ENCODE data around the gene ELFN2. TPM values are rescaled to one million over a fixed set of nuclear protein-coding genes. Genes with fewer than 3 reads are reported as not detected.

ELFN2 gene
- polyA plus RNA-seq, 3 donors = 0.01 TPM; not detected in 2

DNA sequence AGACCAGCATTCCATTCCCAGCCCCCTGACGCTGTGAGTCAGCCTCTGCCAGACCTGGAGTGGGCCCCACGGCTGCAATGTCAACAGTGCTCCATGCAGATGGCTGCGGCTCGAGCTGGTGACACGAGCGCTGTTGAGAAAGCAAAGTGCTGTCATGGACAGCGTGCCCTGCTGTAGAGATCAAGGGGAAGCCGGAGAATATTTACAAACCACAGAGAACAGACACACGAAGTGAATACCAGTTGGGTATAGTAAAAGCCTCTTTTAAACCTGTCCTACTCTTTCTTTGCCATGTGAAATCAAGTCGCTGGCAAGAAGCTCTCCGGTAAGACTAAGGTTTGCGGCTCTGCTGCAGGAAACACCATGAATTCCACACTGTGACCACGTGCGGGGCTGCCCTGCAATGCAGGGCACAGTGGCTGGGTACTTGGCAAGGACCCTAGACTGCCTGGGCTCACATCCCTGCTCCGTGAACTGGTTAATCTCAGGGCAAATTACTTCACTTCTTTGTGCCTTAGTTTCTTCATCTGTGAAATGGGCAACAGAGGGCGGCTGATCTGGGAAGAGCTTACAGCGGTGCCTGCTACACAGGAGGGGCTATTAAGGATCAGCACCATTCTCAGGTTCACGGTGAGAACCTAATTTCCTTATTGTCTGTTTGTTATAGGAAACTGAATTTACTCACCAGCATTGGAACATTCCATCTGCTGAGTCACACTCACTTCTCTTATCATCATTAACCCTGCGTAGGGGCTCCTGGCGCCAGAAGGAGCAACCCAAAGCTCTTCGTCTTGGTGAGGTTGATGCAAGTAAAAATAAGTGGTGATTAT lies 27.8 kb upstream of the ELFN2 start:
- Mint-ChIP-seq H3K9me3 (no peaks in the 10 kb centered on the region), H3K4me3 (no peak overlapping the region), H3K36me3 (no peaks in the 10 kb centered on the region), H3K27ac (peak overlapping the region in 1 of 7 donors; percentile 55), H3K4me1 (peaks cover 5% of the 10 kb centered on the region), H3K27me3 (ENCODE audit: low read depth in 3 of 3) (peaks cover 3 to 23% (median 14%) of the 10 kb centered on the region in 3 donors)
- intact Hi-C loops (cut with micrococcal nuclease) = loop anchor here (5.0 kb wide), 2 partner anchors 288 to 378 kb away; no protein-coding TSS in a partner anchor
- Histone ChIP-seq H3K4me1 (ENCODE audit: control insufficient read depth in 1 of 2, insufficient read depth in 2 of 2, low read length in 2 of 2) (peaks cover under 1% of the 10 kb centered on the region in 2 donors), H3K79me2 (ENCODE audit: insufficient read depth, low read length) (no peaks in the 10 kb centered on the region), H3K9me3 (replicated peaks in 1 of 2; ENCODE audit: control insufficient read depth in 1 of 2, insufficient read depth in 1 of 2, low read length in 2 of 2) (no peaks in the 10 kb centered on the region), H4K20me1 (ENCODE audit: insufficient read depth, low read length) (no peaks in the 10 kb centered on the region), H3K4me3 (replicated peaks in 1 of 3; ENCODE audit: low read depth in 2 of 3, low read length in 3 of 3) (no peak overlapping the region), H3K4me2 (replicated peaks; ENCODE audit: extremely low read depth, low read length, poor library complexity, severe bottlenecking) (no peak overlapping the region), H3K27ac (ENCODE audit: low read depth in 1 of 2, low read length in 2 of 2) (no peak overlapping the region), H2AFZ (ENCODE audit: insufficient read depth, low read depth, low read length, poor library complexity, severe bottlenecking) (no peak overlapping the region), H3K36me3 (replicated peaks in 1 of 2; ENCODE audit: control insufficient read depth in 1 of 2, insufficient read depth in 2 of 2, low read length in 2 of 2) (no peaks in the 10 kb centered on the region), H3K27me3 (ENCODE audit: control insufficient read depth in 2 of 2, insufficient read depth in 2 of 2, low read length in 2 of 2) (no peaks in the 10 kb centered on the region), H3K9ac (ENCODE audit: insufficient read depth, low read length, poor library complexity, severe bottlenecking) (no peak overlapping the region)
- no peak for DNase-seq
- 86% methylated on average over 10 of the region's 21 CpGs for WGBS (ENCODE audit: insufficient coverage)
- TF ChIP-seq CTCF (IDR thresholded peaks at IDR 0.05) = no peak

DNA sequence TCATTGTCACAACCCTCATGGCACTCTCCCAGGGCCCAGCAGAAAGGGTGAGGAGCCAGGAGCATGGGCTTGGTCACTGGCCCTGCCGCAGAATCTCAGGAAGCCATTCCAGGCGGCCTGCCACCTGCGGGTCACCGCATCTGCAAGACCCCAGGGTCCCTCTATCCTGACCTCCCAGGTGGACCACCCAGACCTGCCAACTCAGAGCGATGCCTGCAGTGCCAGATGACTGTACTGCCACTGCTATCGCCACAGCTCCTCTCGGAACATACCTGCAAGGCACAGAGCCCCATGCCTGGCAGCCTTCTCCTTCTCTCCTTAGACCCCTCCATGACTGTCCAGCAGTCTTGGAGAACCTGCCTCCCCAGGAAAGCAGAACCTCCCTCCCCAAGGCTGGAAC lies 26.4 kb upstream of the ELFN2 start:
- intact Hi-C loops (cut with micrococcal nuclease) = no loop called here
- no peaks in the 10 kb centered on the region for H3K27me3 ChIP-seq (ENCODE audit: control insufficient read depth in 2 of 2, insufficient read depth in 2 of 2, low read length in 2 of 2)
- H3K4me1 Mint-ChIP-seq = peaks cover 13% of the 10 kb centered on the region
- no peak for TF ChIP-seq CTCF (IDR thresholded peaks at IDR 0.05)
- no peaks in the 10 kb centered on the region for H3K36me3 Mint-ChIP-seq
- no peak overlapping the region for H3K27ac Mint-ChIP-seq
- peaks cover 3 to 26% (median 15%) of the 10 kb centered on the region in 3 donors for H3K27me3 Mint-ChIP-seq (ENCODE audit: low read depth in 3 of 3)
- no peak overlapping the region for H3K9ac ChIP-seq (ENCODE audit: insufficient read depth, low read length, poor library complexity, severe bottlenecking)
- H3K4me3 Mint-ChIP-seq = no peak overlapping the region
- no peak overlapping the region for H3K27ac ChIP-seq (ENCODE audit: low read depth in 1 of 2, low read length in 2 of 2)
- H3K4me3 ChIP-seq (replicated peaks in 1 of 3; ENCODE audit: low read depth in 2 of 3, low read length in 3 of 3) = no peak overlapping the region
- no peak overlapping the region for H3K4me2 ChIP-seq (replicated peaks; ENCODE audit: extremely low read depth, low read length, poor library complexity, severe bottlenecking)
- peaks cover 11 to 14% of the 10 kb centered on the region in 2 donors for H3K4me1 ChIP-seq (ENCODE audit: control insufficient read depth in 1 of 2, insufficient read depth in 2 of 2, low read length in 2 of 2)
- H3K79me2 ChIP-seq (ENCODE audit: insufficient read depth, low read length) = no peaks in the 10 kb centered on the region
- H4K20me1 ChIP-seq (ENCODE audit: insufficient read depth, low read length) = no peaks in the 10 kb centered on the region
- no peaks in the 10 kb centered on the region for H3K9me3 Mint-ChIP-seq
- no peaks in the 10 kb centered on the region for H3K36me3 ChIP-seq (replicated peaks in 1 of 2; ENCODE audit: control insufficient read depth in 1 of 2, insufficient read depth in 2 of 2, low read length in 2 of 2)
- DNase-seq = no peak
- no peaks in the 10 kb centered on the region for H3K9me3 ChIP-seq (replicated peaks in 1 of 2; ENCODE audit: control insufficient read depth in 1 of 2, insufficient read depth in 1 of 2, low read length in 2 of 2)
- WGBS (ENCODE audit: insufficient coverage) = 98% methylated on average over 7 of the region's 7 CpGs
- no peak overlapping the region for H2AFZ ChIP-seq (ENCODE audit: insufficient read depth, low read depth, low read length, poor library complexity, severe bottlenecking)
